Esophagus squamous epithelium (tissue), 4 donors: ENCODE measurements around the gene PRMT6.

ENCODE experiments used
- POLR2A ChIP-seq, 4 donors: fragments of 450-650 bp; IDR thresholded peaks; one replicate each; pipeline ENCODE4 v1.6.1; 2017; ENCODE audit warnings: antibody characterized with exemption in 4 of 4, mild to moderate bottlenecking in 4 of 4, moderate library complexity in 3 of 4
- TF ChIP-seq, protein P1 (sequence below), 6 experiments: fragments of 450-650 bp in 4 of 6; fragments of 200-600 bp in 2 of 6; sonication (generic) in 2 of 6; IDR thresholded peaks; one replicate each; pipeline ENCODE4 v1.5.1; 2016 to 2019; ENCODE audit warnings: antibody characterized with exemption in 6 of 6, mild to moderate bottlenecking in 4 of 6, moderate library complexity in 4 of 6

DNA sequence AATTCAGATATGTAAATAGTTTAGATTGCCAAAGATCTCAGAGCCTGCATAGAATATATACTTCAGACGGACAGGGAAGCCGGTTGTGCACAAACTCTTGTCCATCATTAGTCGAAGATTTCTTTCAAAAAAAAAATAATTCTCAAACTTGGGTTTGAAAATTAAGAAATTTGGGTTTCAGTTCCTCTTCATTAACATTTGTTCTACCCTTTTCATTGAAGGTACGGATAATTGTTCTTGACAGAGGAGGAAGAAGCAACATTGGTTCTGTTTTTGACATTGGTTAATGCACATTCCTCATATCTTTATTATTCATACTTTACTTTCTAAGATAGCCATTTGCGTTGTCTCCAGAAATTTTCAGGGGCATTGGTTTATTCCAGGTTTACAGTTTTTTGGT is 38.0 kb upstream of the PRMT6 start:
- TF ChIP-seq, protein P1, sequence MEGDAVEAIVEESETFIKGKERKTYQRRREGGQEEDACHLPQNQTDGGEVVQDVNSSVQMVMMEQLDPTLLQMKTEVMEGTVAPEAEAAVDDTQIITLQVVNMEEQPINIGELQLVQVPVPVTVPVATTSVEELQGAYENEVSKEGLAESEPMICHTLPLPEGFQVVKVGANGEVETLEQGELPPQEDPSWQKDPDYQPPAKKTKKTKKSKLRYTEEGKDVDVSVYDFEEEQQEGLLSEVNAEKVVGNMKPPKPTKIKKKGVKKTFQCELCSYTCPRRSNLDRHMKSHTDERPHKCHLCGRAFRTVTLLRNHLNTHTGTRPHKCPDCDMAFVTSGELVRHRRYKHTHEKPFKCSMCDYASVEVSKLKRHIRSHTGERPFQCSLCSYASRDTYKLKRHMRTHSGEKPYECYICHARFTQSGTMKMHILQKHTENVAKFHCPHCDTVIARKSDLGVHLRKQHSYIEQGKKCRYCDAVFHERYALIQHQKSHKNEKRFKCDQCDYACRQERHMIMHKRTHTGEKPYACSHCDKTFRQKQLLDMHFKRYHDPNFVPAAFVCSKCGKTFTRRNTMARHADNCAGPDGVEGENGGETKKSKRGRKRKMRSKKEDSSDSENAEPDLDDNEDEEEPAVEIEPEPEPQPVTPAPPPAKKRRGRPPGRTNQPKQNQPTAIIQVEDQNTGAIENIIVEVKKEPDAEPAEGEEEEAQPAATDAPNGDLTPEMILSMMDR (IDR thresholded peaks at IDR 0.05), result no peak
- no peak for TF ChIP-seq POLR2A (IDR thresholded peaks at IDR 0.05)
